ENCODE data around the gene TAF13. TPM values are rescaled to one million over a fixed set of nuclear protein-coding genes. Genes with fewer than 3 reads are reported as not detected.

TAF13 gene
- total RNA-seq, 1 donor from 2014 or later: 24.1 TPM

DNA sequence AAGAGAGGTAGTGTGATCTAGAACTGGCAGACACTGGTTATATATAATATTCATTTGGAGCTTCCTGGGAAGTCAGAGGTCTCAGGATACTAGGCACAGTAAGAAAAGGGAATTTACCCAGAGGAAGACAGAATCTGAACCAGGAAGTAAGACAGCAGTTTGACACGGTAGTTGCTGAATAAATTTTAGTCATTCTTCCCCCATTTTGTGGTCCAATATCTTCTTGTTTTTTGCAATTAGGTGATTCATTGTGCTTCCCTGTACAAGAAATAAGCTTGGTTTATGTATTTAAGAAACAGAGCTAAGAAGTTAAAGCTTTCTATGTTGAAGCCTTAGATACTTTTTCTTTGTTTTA lies 16.0 kb upstream of the TAF13 start:
- DNase-seq (ENCODE audit: low spot score, unreplicated experiment): no peak
- H3K27me3 Mint-ChIP-seq: no peaks in the 10 kb centered on the region
- peaks cover 13% of the 10 kb centered on the region for H3K36me3 Mint-ChIP-seq (ENCODE audit: insufficient read depth)
- H3K4me3 Mint-ChIP-seq (ENCODE audit: low read depth): peak overlapping the region; percentile 86
- peak overlapping the region; percentile 87 for H3K27ac Mint-ChIP-seq
- H3K4me1 Mint-ChIP-seq (ENCODE audit: low read depth): peaks cover 16% of the 10 kb centered on the region
- TF ChIP-seq, protein P1, sequence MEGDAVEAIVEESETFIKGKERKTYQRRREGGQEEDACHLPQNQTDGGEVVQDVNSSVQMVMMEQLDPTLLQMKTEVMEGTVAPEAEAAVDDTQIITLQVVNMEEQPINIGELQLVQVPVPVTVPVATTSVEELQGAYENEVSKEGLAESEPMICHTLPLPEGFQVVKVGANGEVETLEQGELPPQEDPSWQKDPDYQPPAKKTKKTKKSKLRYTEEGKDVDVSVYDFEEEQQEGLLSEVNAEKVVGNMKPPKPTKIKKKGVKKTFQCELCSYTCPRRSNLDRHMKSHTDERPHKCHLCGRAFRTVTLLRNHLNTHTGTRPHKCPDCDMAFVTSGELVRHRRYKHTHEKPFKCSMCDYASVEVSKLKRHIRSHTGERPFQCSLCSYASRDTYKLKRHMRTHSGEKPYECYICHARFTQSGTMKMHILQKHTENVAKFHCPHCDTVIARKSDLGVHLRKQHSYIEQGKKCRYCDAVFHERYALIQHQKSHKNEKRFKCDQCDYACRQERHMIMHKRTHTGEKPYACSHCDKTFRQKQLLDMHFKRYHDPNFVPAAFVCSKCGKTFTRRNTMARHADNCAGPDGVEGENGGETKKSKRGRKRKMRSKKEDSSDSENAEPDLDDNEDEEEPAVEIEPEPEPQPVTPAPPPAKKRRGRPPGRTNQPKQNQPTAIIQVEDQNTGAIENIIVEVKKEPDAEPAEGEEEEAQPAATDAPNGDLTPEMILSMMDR (IDR thresholded peaks at IDR 0.05; ENCODE audit: unreplicated experiment): no peak
- no peaks in the 10 kb centered on the region for H3K9me3 Mint-ChIP-seq (ENCODE audit: low read depth)

DNA sequence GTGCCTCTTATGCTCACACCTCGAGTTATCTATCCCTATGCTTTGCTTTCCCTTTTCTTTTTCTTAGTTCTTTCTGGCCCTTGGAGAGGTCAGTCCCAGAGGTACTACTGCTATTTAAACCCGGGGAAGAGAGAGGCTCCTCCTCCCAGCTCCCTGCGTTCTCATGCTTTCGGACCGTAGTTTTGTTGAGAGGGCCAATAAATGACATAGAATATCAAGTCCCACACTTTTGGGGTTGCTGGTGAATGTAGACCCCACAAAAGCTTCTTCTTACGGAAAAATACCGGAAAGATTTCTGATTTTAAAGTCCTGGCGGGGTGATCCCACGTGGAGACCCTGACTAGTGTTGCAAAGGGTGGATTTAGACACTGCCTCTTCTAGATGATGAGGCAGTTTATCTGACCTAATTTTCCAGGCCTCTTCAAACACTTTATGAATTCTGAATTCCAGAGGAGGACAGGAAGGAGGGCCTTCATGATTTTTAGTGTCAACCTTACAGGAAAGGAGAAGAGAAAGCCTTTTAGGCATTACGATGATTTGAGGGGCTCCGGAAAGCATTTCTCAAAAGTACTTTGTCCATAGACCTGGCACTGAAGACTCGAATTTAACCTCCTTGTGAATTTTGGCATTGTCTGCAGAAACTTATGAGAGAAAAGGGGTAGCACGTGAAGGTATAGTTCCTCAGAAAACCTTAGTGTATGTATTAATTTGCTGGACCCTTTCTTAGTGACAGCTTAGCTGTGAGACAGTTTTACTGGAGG lies 15.5 kb upstream of the TAF13 start:
- H3K36me3 Mint-ChIP-seq (ENCODE audit: insufficient read depth): peaks cover 13% of the 10 kb centered on the region
- H3K4me3 Mint-ChIP-seq (ENCODE audit: low read depth): peak overlapping the region; percentile 86
- no peaks in the 10 kb centered on the region for H3K27me3 Mint-ChIP-seq
- no peak for DNase-seq (ENCODE audit: low spot score, unreplicated experiment)
- H3K9me3 Mint-ChIP-seq (ENCODE audit: low read depth): no peaks in the 10 kb centered on the region
- peak overlapping the region; percentile 87 for H3K27ac Mint-ChIP-seq
- TF ChIP-seq, protein P1 (IDR thresholded peaks at IDR 0.05; ENCODE audit: unreplicated experiment): no peak
- peaks cover 14% of the 10 kb centered on the region for H3K4me1 Mint-ChIP-seq (ENCODE audit: low read depth)

DNA sequence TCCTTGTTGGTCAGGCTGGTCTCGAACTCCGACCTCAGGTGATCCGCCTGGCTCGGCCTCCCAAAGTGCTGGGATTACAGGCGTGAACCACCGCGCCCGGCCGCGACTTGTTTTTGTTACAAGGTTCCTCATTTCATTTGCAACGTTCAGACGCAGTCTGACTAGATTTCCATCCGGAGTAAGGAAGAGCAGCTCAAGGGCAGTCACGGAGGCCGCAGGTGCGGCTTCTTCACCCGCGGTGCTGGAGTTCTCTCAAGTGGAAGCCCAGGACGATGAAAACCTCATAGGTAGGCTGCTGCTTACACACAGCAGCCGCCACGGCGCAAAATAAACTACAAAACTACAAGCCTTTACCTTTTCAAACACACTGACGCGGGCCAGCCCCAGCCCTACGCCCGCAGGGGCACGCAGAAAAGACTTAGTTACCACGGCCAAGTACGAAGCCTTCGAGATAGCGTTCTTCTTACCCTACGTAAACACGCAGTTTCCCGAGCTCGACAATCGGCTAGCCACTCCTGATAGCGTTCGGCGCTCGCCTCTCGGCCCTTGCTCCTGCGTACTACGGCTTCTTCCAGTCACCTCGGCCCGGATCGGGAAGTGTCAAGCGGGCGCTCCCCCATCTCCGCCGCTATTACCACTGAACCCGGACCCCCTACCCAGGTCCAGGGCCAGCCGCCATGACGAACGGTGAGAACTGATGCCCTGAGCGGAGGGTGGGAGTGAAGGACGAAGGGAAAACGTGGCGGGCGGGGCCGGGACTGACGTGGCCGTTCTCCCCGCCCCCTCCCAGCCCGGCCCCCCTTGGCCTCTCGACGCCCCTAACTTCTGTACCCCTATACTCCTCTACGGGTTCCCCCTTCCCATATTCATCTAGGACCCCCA lies 14.6 kb upstream of the TAF13 start, which contains the start of gene TMEM167B:
Gene TMEM167B, plus strand, starts transcription at position 569 of the 882 bp plus-strand sequence. Its CDS starts 109 bp downstream, at position 678.
- Mint-ChIP-seq H3K27ac (peak within 1 kb of the TSS; percentile 98), H3K27me3 (no peaks in the 10 kb centered on the region), H3K4me1 (ENCODE audit: low read depth) (peaks cover 14% of the 10 kb centered on the region), H3K9me3 (ENCODE audit: low read depth) (no peaks in the 10 kb centered on the region), H3K4me3 (ENCODE audit: low read depth) (peak within 1 kb of the TSS; percentile 86), H3K36me3 (ENCODE audit: insufficient read depth) (peaks cover 13% of the 10 kb centered on the region)
- peak; percentile 68 for DNase-seq (ENCODE audit: low spot score, unreplicated experiment)
- TF ChIP-seq, protein P1 (IDR thresholded peaks at IDR 0.05; ENCODE audit: unreplicated experiment): no peak

DNA sequence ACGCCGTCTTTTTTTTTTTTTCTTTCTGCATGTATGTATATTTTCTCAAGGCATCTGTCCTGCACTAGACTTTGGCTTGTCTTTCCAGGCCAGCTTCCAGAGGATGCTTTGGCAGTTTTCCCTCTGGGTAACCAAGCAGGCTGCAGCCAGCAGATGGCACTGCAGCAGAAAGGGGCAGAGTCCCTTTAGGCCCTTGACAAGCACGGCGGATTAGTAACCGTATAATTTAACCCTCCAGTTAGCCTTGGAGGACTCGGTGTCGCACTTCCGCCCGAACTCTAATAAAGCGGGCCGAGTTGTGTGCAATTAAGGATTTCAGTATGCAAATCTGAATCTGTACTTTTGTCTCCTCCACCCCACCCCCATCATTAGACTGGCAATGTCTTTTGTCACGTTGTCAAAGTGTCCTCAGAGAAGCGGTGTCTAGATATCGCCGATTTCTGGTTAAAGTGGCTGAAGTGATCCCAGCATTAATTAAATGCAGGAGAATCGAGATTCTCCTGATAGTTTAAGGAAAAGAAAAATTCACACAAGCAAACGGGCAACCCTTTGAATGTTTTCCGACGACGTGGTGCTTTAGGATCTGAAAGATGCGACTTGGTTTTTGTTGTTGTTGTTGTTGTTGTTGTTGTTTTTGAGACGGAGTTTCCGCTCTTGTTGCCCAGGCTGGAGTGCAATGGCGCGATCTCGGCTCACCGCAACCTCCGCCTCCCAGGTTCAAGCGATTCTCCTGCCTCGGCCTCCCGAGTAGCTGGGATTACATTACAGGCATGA lies 13.6 kb upstream of the TAF13 start:
- peaks cover 14% of the 10 kb centered on the region for H3K4me1 Mint-ChIP-seq (ENCODE audit: low read depth)
- no peaks in the 10 kb centered on the region for H3K9me3 Mint-ChIP-seq (ENCODE audit: low read depth)
- H3K27me3 Mint-ChIP-seq: no peaks in the 10 kb centered on the region
- peak overlapping the region; percentile 86 for H3K4me3 Mint-ChIP-seq (ENCODE audit: low read depth)
- TF ChIP-seq, protein P1 (IDR thresholded peaks at IDR 0.05; ENCODE audit: unreplicated experiment): peak; percentile 45
- peaks cover 11% of the 10 kb centered on the region for H3K36me3 Mint-ChIP-seq (ENCODE audit: insufficient read depth)
- DNase-seq (ENCODE audit: low spot score, unreplicated experiment): no peak
- H3K27ac Mint-ChIP-seq: peak overlapping the region; percentile 59
